HG02759 (cell line): ENCODE results near the gene TGM1.

ENCODE experiments used
- ATAC-seq: cut with Tn5 transposase; IDR thresholded peaks from one replicate; pipeline ENCODE4 v1.9.1; 2021; ENCODE audit warnings: mild to moderate bottlenecking, moderate library complexity; ENCODE audit not compliant: unreplicated experiment

Gene TGM1

DNA sequence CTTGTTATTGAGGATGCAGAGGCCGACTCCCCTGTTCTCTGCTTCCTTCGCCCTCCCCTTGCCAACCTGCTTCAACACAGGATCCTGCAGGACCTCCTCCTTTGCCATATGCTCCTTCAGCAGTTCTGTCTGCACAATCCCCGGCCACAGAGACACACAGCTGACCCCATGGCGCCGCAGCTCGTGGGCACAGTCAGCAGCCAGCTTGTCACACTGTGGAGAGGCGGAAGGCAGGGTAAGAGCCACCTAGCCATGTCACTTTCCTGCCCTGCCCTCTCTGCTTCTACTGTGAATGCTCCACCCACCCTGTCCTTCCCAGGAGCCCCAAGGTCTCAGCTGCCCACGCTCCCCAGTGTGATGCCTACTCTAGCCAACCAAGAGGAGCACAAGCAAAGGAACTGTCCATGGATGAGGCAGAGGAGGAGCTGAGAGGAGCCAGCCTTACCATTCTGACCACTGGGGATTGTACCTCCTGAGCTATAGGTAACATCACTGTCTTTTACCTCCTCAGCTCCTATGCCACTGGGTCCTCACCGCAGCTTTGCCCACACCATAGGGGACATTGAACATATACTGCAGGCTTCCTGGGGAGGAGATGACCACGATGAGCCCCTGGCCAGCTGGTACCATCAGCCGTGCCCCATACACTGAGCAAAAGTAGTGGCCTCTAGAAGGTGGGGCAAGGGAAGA lies 29.3 kb upstream of the TGM1 start:
- ATAC-seq: no peak

DNA sequence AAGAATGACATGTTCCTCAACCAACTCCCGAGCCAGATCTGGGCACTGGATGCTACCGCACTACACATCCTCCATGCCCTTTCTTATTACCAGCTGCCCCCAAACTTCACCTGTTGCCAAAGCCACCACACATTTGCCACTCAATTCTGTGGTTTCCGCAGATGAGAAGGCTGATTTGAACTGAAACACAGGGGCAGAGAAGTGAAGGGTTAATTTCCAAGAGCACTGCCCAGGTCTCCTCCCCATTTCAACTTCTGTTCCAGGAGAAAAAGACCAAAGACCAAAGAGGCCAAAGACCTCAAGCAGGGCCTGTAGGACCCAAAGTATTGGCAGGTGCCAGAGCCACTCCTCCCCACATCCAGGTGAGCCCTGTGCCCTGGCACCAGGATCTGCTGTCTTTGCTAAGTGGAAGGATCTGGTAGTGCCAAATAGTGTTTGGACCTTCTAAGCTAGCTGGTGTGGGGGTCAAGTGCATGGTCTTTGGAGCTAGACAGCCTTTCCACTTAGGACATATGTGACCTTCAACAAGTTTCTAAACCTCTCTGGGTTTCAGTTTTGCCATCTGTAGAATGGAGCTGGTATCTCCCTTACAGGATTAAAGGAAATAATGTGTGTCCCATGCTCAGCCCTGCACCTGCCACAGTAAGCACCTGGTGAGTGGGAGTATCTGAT lies 28.6 kb upstream of the TGM1 start:
- no peak for ATAC-seq

GRCh38 chr14:24290746-24291145 lies 27.8 kb upstream of the TGM1 start:
- no peak for ATAC-seq

GRCh38 chr14:24289649-24290280 lies 26.8 kb upstream of the TGM1 start:
- ATAC-seq: peak; percentile 67

DNA sequence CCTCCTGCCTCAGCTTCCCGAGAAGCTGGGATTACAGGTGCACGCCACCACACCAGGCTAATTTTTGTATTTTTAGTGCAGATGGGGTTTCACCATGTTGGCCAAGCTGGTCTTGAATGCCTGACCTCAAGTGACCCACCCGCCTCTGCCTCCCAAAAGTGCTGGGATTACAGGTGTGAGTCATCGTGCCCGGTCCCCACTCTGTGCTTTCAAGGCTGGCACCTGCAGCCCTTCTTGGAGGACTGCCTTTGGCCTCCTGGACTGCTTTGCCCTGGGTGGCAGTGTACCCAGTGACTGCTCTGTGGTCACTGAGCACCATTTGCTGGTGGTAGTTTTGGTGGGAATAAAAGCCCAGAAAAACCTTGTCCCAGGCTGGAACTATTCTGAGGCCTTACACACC lies 24.0 kb upstream of the TGM1 start:
- ATAC-seq: no peak

DNA sequence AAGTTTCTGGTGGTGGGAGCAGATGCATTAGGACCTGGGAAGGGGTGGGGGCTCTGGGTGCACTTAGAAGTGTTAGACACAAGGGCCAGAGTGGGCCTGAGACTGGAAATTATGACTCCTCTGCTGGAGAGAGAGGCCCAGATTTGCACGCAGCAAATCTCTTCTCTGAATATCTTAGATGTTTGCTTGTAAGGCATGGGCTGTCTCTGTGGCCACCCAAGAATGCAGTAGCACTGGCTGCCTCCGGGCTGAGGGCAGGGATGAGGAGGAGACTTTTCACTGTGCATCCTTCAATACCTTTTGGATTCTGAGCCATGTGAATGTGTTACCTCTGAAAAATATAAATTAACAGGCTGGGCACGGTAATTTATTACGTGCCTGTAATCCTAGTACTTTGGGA lies 22.4 kb upstream of the TGM1 start:
- no peak for ATAC-seq

DNA sequence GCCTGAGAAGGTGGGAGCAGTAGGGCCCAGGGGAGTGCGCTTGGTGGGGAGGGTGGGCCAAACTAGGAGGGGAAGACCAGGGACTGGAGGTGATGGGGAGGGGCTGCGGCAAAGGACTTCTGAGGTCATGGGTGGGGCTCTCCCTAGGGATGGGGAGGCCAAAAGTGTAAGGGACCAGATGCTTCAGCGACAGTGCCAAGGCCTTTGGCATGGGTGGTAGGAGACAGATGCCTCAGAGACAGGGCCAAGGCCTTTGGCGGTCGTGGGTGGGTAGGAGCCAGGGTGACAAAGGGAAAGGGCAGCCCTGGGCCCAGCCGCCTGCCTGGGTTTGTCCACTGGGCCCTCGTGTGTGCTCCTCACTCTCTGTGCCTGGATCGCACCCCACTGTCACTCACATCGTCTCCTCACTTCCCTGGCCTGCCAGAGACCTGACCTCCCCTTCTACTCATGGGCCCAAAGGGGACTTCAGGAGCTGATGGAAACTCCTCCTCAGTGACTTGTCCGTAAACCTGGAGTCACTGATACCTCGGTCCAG lies 21.6 kb upstream of the TGM1 start:
- no peak for ATAC-seq

- ATAC-seq: no peak
Observed at GRCh38 chr14:24283796-24284460, 21.0 kb upstream of the TGM1 start.

GRCh38 chr14:24282736-24283135 lies 19.8 kb upstream of the TGM1 start:
- no peak for ATAC-seq

- ATAC-seq: no peak
Observed at GRCh38 chr14:24281636-24282035, 18.7 kb upstream of the TGM1 start.

DNA sequence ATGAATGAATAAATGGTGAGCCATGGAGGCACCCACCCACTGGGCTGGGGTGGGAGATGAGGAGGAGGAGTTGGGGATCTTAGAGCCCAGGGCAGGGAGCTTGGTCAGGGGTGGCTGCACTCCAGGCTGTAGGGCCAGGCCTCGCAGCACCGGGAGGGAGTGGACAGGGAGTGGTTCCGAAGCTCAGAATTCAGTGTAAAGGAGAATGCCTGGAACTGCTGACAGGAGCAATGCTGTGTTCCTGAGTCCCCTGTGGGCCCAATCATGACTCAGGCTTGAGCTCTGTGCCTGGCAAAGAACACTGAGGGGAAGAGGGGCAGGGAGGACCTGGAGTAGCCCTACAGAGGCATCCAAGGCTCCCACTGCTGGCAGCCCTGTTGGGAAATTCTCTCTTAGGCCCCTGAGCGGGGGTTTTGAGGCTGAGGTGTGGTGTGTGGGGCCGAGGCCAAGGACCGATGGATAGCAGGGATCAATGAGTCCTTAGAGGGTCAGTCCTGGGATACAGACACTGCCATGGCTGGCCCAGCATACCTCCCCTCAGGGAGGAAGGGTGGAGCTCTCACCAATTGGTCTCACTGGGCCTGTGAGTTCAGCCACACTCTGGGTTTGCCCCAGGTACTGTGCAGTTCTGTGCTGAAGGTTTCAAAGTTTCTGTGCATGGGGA lies 18.0 kb upstream of the TGM1 start:
- no peak for ATAC-seq

GRCh38 chr14:24279301-24280186 lies 16.6 kb upstream of the TGM1 start:
- ATAC-seq: peak; percentile 82

GRCh38 chr14:24278424-24278823 lies 15.4 kb upstream of the TGM1 start:
- ATAC-seq: no peak

DNA sequence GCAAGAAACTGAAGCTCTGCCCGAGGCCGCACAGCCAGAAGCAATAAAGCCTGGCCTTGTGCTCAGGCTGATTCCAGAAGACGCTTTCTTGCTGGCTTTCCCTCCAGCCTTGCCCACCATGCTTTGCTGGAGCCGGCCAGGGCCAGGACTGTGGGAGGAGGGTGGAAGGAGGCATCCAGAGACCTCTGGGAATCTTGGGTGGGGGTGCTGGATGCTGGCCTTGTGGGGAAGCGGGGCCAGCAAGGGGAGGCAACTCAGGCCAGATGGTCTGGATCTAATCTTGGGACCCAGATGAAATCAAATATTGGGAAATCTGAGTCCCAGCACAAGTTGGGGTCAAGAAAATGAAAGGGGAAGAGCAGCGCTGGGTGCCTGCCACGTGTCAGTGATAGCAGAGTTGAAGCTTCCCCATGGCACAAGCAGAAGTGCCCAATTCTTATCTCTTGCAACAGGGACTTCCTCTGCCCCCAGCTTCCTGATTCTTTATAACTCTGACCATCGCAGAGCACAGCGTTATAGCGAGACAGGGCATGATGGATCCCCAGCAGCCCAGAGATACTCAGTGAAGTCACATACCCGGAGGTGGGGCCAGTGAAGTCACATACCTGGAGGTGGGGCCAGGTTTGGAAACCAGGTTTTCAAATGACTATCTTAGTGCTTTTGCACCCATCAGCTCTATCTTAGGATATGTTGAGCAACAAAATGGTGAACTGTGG lies 14.8 kb upstream of the TGM1 start:
- ATAC-seq: no peak

- ATAC-seq: no peak
Observed at GRCh38 chr14:24277071-24277470, 14.1 kb upstream of the TGM1 start.

DNA sequence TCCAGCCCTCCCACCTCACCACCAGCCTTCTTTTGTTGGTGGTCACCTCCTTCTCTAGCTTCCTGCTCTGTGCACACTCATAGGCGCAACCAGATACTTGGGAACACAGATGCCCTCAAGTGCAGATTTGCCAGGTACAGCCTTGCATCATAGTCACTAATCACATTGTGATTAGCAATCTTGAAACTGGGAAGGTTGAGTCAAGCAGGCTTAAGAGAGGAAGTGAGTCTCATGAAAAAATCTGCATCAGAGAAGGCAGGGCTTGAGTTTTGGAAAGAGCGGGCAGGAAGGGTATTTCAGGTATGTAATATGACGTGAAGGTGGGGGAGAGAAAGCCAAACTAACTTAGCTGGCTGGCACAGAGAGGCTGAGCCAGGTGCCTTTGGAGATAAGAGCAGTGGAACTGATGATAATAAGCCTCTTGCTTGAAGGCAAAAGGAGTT lies 11.1 kb upstream of the TGM1 start:
- peak; percentile 34 for ATAC-seq

DNA sequence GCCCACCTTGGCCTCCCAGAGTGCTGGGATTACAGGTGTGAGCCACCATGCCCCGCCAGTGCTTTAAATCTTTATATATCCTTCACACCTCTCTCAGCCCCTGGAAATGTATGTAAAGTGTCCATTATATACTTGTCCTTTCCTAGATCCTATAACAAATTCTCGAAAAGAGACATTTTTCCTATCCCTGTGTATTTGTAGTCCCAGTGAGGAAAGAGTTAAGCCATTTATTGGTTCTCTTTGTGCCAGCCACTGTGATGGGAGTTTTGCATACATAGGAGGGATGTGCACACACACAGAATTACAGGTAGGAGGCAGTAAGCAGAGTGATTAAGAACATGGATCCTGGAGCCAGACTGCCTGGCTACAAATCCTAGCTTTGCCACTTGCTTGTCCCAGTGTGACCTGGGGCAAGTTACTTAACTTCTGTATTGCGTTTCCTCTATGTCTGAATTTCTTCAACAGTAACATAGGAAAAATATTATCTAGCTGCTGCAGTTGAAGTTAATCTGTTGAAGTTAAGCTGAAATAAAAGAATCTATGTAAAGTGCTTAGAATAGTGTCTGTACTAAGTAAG lies 10.5 kb upstream of the TGM1 start:
- no peak for ATAC-seq

DNA sequence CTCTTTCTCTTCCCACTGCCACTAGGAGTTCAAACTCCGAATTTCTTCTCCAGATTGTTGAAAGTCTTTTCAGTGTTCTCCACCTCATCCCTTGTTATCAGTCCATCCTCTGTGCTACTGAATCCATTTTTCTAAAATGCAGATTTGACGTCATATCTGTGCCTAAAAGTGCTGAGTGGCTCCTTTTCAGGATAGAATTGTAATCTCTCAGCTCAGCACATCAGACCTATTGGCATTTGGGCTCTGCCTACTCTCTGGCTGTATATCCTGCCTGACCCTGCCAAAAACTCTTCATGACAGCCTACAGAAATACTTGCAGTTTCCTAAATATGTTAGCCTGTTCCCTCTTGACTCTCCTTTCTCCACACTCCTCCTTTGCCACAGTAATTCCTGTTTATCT lies 9.5 kb upstream of the TGM1 start:
- ATAC-seq: no peak

DNA sequence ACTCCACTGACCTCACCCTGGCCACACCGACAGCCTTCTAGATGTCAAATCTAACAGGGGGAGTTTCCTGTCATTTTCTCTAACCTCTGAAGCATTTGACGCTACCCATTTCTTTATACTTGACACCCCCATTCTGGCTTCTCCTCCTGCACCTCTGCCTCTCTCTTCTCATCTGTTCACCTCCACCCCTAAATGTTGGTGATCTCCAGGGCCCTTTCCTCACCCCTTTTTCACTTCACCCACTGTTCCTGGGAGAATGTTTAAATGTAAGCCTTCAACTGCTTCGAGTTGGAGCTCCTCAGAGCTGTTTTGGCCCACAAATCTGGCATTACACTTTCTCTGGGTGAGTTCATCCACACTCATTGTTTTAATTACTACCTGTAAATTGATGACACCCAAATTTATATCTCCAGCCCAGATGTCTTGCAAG lies 8.9 kb upstream of the TGM1 start:
- ATAC-seq: no peak
